IPS-18a (cell line): ENCODE results near the gene COLEC11.

Experiments
- H3K27ac ChIP-seq: one replicate; pipeline ENCODE4 v1.5.1; 2013; ENCODE audit warnings: low read length
- H3K27me3 ChIP-seq: one replicate; pipeline ENCODE4 v1.6.1; 2013; ENCODE audit warnings: mild to moderate bottlenecking, low read length; ENCODE audit not compliant: control insufficient read depth, insufficient read depth
- H3K36me3 ChIP-seq: one replicate; pipeline ENCODE4 v1.6.1; 2013; ENCODE audit warnings: low read depth, low read length; ENCODE audit not compliant: control insufficient read depth
- H3K4me1 ChIP-seq: one replicate; pipeline ENCODE4 v1.6.1; 2013; ENCODE audit warnings: low read depth, low read length; ENCODE audit not compliant: control insufficient read depth
- H3K4me3 ChIP-seq: one replicate; pipeline ENCODE4 v1.5.1; 2013; ENCODE audit warnings: low read length
- H3K9ac ChIP-seq: one replicate; pipeline ENCODE4 v1.6.1; 2013; ENCODE audit warnings: mild to moderate bottlenecking, low read length, moderate library complexity
- H3K9me3 ChIP-seq: one replicate; pipeline ENCODE4 v1.6.1; 2013; ENCODE audit warnings: low read depth, low read length; ENCODE audit not compliant: control insufficient read depth

The COLEC11 gene

DNA sequence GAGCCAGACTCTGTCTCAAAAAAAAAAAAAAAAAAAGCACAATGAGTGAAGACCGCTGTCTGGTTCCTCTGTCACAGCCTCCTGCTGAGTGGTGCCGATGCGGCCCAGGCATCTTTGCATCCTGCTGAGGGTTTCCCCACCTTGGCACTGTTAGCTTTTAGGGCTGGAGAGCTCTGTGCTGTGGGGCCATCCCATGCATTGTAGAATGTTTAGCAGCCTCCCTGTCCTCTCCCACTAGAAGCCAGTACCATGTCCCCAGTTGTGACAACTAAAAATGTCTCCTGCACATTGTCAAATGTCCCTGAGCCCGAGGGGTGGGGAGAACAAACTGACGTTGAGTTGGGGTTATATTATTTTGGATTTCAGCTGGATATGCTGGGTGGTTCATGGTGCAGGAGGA lies 7.9 kb upstream of the COLEC11 start:
- Histone ChIP-seq H3K9me3 (no peaks in the 10 kb centered on the region), H3K9ac (no peak overlapping the region), H3K27ac (no peak overlapping the region), H3K36me3 (peaks cover 17% of the 10 kb centered on the region), H3K4me3 (no peak overlapping the region), H3K4me1 (no peaks in the 10 kb centered on the region), H3K27me3 (no peaks in the 10 kb centered on the region)

DNA sequence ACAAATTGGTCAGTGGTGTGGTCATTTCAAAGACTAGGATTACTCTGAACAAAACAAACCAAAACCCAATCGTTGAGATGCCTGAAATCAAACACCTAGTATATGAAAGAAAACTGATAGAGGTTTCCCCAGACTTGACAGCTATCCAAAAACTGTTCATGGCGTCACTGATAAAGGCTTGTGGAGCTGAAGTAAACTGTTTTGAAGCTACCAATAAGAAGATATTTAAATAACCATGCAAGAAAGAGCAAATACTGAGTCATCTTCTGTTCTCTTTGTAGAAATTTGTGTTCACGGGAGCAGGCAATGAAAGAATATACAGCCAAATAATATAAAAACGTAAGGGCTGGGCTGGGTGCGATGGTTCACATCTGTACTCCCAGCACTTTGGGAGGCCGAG lies 7.5 kb upstream of the COLEC11 start:
- no peak overlapping the region for H3K9ac ChIP-seq
- H3K9me3 ChIP-seq: no peaks in the 10 kb centered on the region
- H3K27ac ChIP-seq: no peak overlapping the region
- H3K27me3 ChIP-seq: no peaks in the 10 kb centered on the region
- H3K36me3 ChIP-seq: peaks cover 15% of the 10 kb centered on the region
- no peaks in the 10 kb centered on the region for H3K4me1 ChIP-seq
- H3K4me3 ChIP-seq: no peak overlapping the region

DNA sequence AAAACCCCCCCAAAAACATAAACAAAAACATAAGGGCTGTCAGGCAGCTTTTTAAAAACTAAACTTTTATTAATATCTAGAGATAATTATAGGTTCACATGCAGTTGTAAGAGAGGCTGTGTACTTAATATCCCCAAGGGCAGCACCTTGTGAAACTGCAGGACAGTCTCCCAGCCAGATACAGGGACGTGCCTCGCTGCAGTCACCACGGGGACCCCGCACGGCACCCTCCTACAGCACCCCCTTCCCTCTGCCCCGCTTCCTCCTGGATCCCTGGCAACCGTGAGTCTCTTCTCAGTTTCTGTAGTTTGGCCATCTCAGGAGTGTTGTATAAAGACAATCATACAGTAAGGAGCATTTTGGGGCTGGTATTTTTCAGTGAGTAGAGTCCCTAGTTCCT lies 6.8 kb upstream of the COLEC11 start:
- no peaks in the 10 kb centered on the region for H3K27me3 ChIP-seq
- no peak overlapping the region for H3K27ac ChIP-seq
- H3K36me3 ChIP-seq: peaks cover 14% of the 10 kb centered on the region
- no peak overlapping the region for H3K9ac ChIP-seq
- H3K9me3 ChIP-seq: no peaks in the 10 kb centered on the region
- H3K4me3 ChIP-seq: no peak overlapping the region
- H3K4me1 ChIP-seq: no peaks in the 10 kb centered on the region

- H3K9ac ChIP-seq: no peak overlapping the region
- H3K9me3 ChIP-seq: no peaks in the 10 kb centered on the region
- H3K27ac ChIP-seq: no peak overlapping the region
- H3K36me3 ChIP-seq: peaks cover 5% of the 10 kb centered on the region
- H3K4me3 ChIP-seq: no peak overlapping the region
- H3K27me3 ChIP-seq: no peaks in the 10 kb centered on the region
- H3K4me1 ChIP-seq: no peaks in the 10 kb centered on the region
These were observed 5.8 kb upstream of the COLEC11 start for GRCh38 chr2:3589086-3589485.

- Histone ChIP-seq H3K4me3 (no peak overlapping the region), H3K9me3 (no peaks in the 10 kb centered on the region), H3K27me3 (no peaks in the 10 kb centered on the region), H3K27ac (no peak overlapping the region), H3K36me3 (no peaks in the 10 kb centered on the region), H3K9ac (no peak overlapping the region), H3K4me1 (no peaks in the 10 kb centered on the region)
These were observed 492 bp downstream of the COLEC11 start for GRCh38 chr2:3595404-3595803.

- no peaks in the 10 kb centered on the region for H3K36me3 ChIP-seq
- H3K4me1 ChIP-seq: no peaks in the 10 kb centered on the region
- no peak overlapping the region for H3K9ac ChIP-seq
- H3K27me3 ChIP-seq: no peaks in the 10 kb centered on the region
- H3K4me3 ChIP-seq: no peak overlapping the region
- H3K27ac ChIP-seq: no peak overlapping the region
- no peaks in the 10 kb centered on the region for H3K9me3 ChIP-seq
These were observed 1.1 kb downstream of the COLEC11 start for GRCh38 chr2:3595985-3596384.

DNA sequence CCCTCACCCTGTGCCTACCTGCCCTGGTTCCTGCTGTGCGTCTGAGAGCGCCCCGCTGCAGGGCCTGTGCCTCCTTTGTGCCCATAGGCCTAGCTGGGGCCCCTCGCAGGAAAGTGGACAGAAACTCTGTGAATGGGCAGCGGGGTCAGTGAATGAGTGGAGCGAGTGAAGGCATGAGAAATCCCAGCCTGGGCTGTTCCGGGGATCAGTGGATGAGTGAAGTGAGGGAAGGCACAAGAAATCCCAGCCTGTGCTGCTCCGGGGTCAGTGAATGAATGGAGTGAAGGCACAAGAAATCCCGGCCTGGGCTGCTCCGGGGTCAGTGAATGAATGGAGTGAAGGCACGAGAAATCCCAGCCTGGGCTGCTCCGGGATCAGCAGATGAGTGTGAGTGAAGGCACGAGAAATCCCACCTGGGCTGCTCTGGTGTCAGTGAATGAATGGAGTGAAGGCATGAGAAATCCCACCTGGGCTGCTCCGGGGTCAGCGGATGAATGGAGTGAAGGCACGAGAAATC lies 2.0 kb downstream of the COLEC11 start:
- Histone ChIP-seq H3K36me3 (no peaks in the 10 kb centered on the region), H3K27me3 (no peaks in the 10 kb centered on the region), H3K27ac (no peak overlapping the region), H3K9me3 (no peaks in the 10 kb centered on the region), H3K9ac (no peak overlapping the region), H3K4me1 (no peaks in the 10 kb centered on the region), H3K4me3 (no peak overlapping the region)

DNA sequence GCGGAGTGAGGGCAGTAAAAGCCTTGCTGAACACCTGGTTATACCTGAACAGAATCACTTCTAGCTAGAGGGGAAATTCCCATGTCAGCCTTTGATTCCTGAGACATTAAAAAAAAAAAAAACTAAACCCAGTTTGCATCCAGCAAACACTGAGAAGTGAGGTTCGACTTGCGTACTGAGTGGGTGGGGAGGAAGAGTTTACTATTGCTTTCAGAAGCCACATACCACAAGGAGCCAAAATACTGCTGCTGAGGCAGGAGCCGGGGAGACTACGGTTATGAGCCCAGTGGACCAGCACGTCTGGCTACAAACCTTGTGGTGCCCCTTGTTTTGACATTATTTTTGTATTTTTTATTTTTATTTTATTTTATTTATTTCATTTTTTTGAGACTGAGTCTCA lies 2.7 kb downstream of the COLEC11 start:
- Histone ChIP-seq H3K27ac (no peak overlapping the region), H3K36me3 (no peaks in the 10 kb centered on the region), H3K9ac (no peak overlapping the region), H3K4me3 (no peak overlapping the region), H3K27me3 (no peaks in the 10 kb centered on the region), H3K4me1 (no peaks in the 10 kb centered on the region), H3K9me3 (no peaks in the 10 kb centered on the region)

DNA sequence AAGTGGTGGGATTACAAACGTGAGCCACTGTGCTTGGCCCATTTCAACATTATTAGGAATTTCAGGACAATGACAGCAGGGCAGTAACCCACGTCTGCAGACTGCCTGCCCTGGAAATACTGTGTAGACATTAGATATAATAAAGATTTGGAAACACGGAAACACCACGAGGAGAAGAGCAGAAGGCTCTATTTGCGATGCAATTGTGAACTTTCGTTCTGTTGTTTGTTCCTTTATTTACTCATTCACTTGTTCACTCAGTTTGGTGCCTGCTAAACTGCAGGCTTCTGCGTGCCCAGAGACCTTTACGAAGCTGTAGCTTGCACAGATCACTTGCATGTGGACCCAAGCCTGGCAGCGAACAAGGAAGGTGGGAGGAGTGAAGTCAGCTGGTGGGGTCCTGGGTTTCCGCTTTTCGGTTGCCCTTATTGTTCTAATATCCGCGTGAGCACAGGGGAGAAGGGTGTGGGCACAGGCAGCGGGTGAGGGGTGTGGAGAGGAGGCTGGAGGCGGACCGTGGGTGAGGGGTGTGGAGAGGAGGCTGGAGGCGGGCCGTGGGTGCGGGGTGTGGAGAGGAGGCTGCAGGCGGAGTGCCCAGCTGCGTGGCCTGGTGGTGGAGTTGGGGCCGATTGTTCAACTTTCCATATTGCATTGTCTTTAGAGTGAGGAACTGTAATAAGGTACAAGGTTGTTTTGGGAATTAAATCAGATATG lies 3.4 kb downstream of the COLEC11 start:
- no peaks in the 10 kb centered on the region for H3K4me1 ChIP-seq
- no peaks in the 10 kb centered on the region for H3K27me3 ChIP-seq
- no peaks in the 10 kb centered on the region for H3K9me3 ChIP-seq
- H3K27ac ChIP-seq: no peak overlapping the region
- H3K4me3 ChIP-seq: no peak overlapping the region
- no peaks in the 10 kb centered on the region for H3K36me3 ChIP-seq
- no peak overlapping the region for H3K9ac ChIP-seq

DNA sequence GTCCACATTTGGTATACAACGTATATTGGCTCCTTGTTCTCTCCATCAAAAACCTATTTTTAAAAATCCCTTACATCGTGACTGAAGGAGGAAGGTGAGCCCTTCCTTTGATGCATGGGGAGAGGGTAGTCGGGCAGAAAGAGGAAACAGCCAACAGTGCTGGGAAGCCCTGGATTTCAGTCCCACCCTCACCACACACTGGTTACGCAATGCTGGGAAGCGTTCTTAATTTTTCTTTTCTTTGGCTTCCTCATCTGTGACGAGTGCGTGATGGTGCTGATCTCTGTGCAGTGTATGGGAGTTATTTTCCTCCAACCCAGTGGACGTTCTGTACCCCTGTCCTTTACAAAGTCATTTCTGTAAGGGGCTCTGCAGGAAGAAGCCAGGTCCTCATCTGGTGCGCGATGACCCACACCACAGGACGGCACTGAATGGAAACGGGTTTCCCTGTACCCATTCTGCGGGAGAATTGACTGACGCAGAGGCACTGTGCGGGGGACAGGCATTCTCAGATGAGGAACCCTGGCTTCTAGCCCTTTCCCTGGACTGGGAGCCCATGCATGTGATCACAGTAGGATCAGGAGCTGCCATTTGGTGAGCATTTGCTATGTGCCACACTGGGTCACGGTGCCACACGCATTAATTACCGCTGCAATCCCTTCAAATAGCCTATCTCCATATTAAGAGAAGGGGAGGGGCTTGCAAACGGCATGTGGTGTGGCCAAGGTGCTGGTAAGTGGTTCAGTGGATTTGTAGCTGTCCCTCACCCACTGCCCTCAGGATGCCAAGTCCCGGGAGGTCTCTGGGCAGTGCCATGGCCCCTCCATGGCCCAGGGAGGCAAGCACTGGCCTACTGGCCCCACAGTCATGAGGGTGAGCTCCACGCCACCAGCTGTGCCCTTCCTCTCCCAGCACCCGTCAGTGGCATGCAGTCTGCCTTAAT lies 4.3 kb downstream of the COLEC11 start:
- no peaks in the 10 kb centered on the region for H3K4me1 ChIP-seq
- H3K36me3 ChIP-seq: no peaks in the 10 kb centered on the region
- no peak overlapping the region for H3K4me3 ChIP-seq
- no peak overlapping the region for H3K9ac ChIP-seq
- H3K9me3 ChIP-seq: no peaks in the 10 kb centered on the region
- no peaks in the 10 kb centered on the region for H3K27me3 ChIP-seq
- no peak overlapping the region for H3K27ac ChIP-seq

DNA sequence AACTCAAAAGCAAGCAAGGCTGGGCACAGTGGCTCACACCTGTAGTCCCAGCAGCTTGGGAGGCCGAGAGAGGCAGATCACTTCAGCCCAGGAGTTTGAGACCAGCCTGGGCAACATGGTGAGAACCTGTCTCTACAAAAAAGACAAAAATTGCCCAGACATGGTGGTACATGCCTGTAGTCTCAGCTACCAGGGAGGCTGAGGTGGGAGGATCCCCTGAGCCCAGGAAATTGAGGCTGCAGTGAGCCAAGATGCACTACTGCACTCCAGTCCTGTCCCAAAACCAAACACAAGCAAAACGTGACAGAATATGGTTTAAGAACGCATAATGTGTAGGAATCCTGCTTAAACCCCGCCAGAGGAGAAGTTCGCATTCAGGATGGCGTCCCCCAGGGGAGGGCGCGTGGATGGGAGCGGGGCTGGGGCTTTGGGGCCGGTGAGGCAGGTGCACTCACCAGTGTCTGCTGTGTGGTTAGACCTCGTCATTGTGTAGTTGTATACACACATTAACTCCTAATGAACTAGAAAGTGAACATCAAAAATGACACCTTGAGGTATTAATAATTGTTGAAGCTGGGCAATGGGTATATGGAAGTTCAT lies 5.4 kb downstream of the COLEC11 start:
- Histone ChIP-seq H3K4me3 (no peak overlapping the region), H3K27me3 (no peaks in the 10 kb centered on the region), H3K9ac (no peak overlapping the region), H3K36me3 (no peaks in the 10 kb centered on the region), H3K9me3 (no peaks in the 10 kb centered on the region), H3K4me1 (no peaks in the 10 kb centered on the region), H3K27ac (no peak overlapping the region)
